K562 (cell line): ENCODE data around the gene CSTPP1. TPM values are rescaled to one million over a fixed set of nuclear protein-coding genes. Genes with fewer than 3 reads are reported as not detected.
A peak's percentile ranks its signal among the peaks of the same experiment; 100 is the strongest.

ENCODE experiments used
- ARID1B ChIP-seq: fragments of 450-650 bp; IDR thresholded peaks from 2 replicates; pipeline ENCODE4 v1.6.1; 2016; ENCODE audit warnings: antibody characterized with exemption, mild to moderate bottlenecking, inconsistent platforms
- BCOR ChIP-seq: fragments of 450-650 bp; IDR thresholded peaks from 2 replicates; pipeline ENCODE4 v1.6.1; 2016
- CHD4 ChIP-seq: fragments of 200-600 bp; sonication (generic); IDR thresholded peaks from 3 replicates; pipeline ENCODE4 v1.6.1; 2012; ENCODE audit warnings: low read depth, mild to moderate bottlenecking, mixed read lengths, low read length, inconsistent platforms; ENCODE audit not compliant: insufficient read depth, insufficient replicate concordance, poor library complexity, severe bottlenecking
- DDX20 ChIP-seq: fragments of 450-650 bp; IDR thresholded peaks from 2 replicates; pipeline ENCODE4 v1.6.1; 2016; ENCODE audit warnings: missing genetic modification characterization, low read depth, mild to moderate bottlenecking, missing compliant biosample characterization, moderate library complexity
- ETV1 ChIP-seq: fragments of 450-650 bp; conservative IDR thresholded peaks from 2 replicates; pipeline ENCODE4 v1.6.1; 2016; ENCODE audit warnings: missing genetic modification characterization, control low read depth, low read depth, missing compliant biosample characterization
- FOXA3 ChIP-seq, 2 experiments: fragments of 450-650 bp in 1 of 2; sonication (generic) in 1 of 2; formaldehyde crosslinking; IDR thresholded peaks in 1 of 2; conservative IDR thresholded peaks in 1 of 2; 2 replicates each; pipeline versions ENCODE4 v1.4.0 to v1.8.0; 2020 to 2022; ENCODE audit warnings: mild to moderate bottlenecking in 2 of 2, missing genetic modification reagents in 1 of 2
- HDAC1 ChIP-seq, 2 experiments: fragments of 450-650 bp; IDR thresholded peaks; 2 replicates each; pipeline ENCODE4 v1.6.1; 2016 to 2017; ENCODE audit warnings: inconsistent platforms in 1 of 2, mild to moderate bottlenecking in 1 of 2, moderate library complexity in 1 of 2
- HNRNPH1 ChIP-seq: fragments of 200-400 bp; formaldehyde crosslinking; optimal IDR thresholded peaks from 2 replicates; pipeline ENCODE3; 2017; ENCODE audit warnings: low read depth, mild to moderate bottlenecking, low read length, moderate library complexity
- JUND ChIP-seq, 2 experiments: IDR thresholded peaks; 2 replicates in 1 of 2; 3 replicates in 1 of 2; pipeline ENCODE4 v1.6.1; 2011; ENCODE audit warnings: borderline replicate concordance in 2 of 2, low read depth in 2 of 2, low read length in 2 of 2, improper control_type of control experiment in 1 of 2, missing biosample characterization in 1 of 2, missing genetic modification characterization in 1 of 2, missing genetic modification reagents in 1 of 2
- KLF10 ChIP-seq: fragments of 250-450 bp; sonication (Bioruptor Pico); IDR thresholded peaks from 2 replicates; pipeline ENCODE4 v1.6.1; 2021; ENCODE audit warnings: matching md5 sums
- MEF2D ChIP-seq: conservative IDR thresholded peaks from 2 replicates; pipeline ENCODE4 v1.6.1; 2016; ENCODE audit warnings: low read depth, missing genetic modification characterization, missing compliant biosample characterization
- POLR2G ChIP-seq: fragments of 200-400 bp; formaldehyde crosslinking; IDR thresholded peaks from 2 replicates; pipeline ENCODE4 v1.6.1; 2017; ENCODE audit warnings: low read depth, mild to moderate bottlenecking, antibody characterized with exemption, low read length, moderate library complexity
- PTRF ChIP-seq: fragments of 450-650 bp; IDR thresholded peaks from 2 replicates; pipeline ENCODE4 v1.6.1; 2016; ENCODE audit warnings: mild to moderate bottlenecking, missing genetic modification characterization, missing compliant biosample characterization
- PYGO2 ChIP-seq: fragments of 450-650 bp; IDR thresholded peaks from 2 replicates; pipeline ENCODE4 v1.6.1; 2016; ENCODE audit warnings: mild to moderate bottlenecking, missing genetic modification characterization, moderate library complexity, missing compliant biosample characterization
- RBBP5 ChIP-seq: fragments of 200-600 bp; sonication (generic); IDR thresholded peaks from 2 replicates; pipeline ENCODE4 v1.6.1; 2012; ENCODE audit warnings: borderline replicate concordance, mild to moderate bottlenecking, low read length, control low read depth, inconsistent platforms; ENCODE audit not compliant: insufficient read depth, poor library complexity, severe bottlenecking
- SMARCE1 ChIP-seq: fragments of 450-650 bp; IDR thresholded peaks from 2 replicates; pipeline ENCODE4 v1.7.1; 2016; ENCODE audit warnings: mild to moderate bottlenecking
- TEAD1 ChIP-seq, 2 experiments: fragments of 450-650 bp in 1 of 2; sonication (generic) in 1 of 2; formaldehyde crosslinking; IDR thresholded peaks; 2 replicates each; pipeline versions ENCODE4 v1.4.0 to v1.8.0; 2020 to 2022; ENCODE audit warnings: mild to moderate bottlenecking in 2 of 2, missing genetic modification reagents in 1 of 2
- TRIM24 ChIP-seq, 2 experiments: fragments of 450-650 bp; IDR thresholded peaks; 2 replicates each; pipeline ENCODE4 v1.6.1; 2016
- ZNF311 ChIP-seq: fragments of 250-450 bp; sonication (Bioruptor Pico); IDR thresholded peaks from 2 replicates; pipeline ENCODE4 v1.4.0; 2020; ENCODE audit warnings: mild to moderate bottlenecking, moderate library complexity
- ZNF316 ChIP-seq: fragments of 450-650 bp; IDR thresholded peaks from 2 replicates; pipeline ENCODE4 v1.6.1; 2016
- polyA plus RNA-seq, 8 experiments: library from polyadenylated mRNA; depleted of rRNA in 4 of 8; stranded (reverse) in 5 of 8; unstranded in 3 of 8; fragments of >200 nt; fragmentation: Nextera tagmentation in 2 of 8; fragmentation: Illumina TruSeq in 1 of 8; extraction: Ambion mirVana in 2 of 8; extraction: Trizol in 1 of 8; gene quantifications; 2 replicates each; pipeline versions ENCODE4 v1.2.1 to v1.2.3, GENCODE V29; 2011 to 2014; ENCODE audit warnings: inconsistent platforms in 1 of 8, missing spikeins in 1 of 8
- total RNA-seq, 7 experiments: library from RNA; depleted of rRNA in 6 of 7; stranded (reverse); fragments of >200 nt in 6 of 7; fragmentation: Illumina TruSeq in 2 of 7; extraction: Trizol in 2 of 7; gene quantifications; 2 replicates each; pipeline versions ENCODE4 v1.2.1 to v1.2.3, GENCODE V29; 2011 to 2021; ENCODE audit warnings: low replicate concordance in 1 of 7
- TF ChIP-seq, protein P1 (sequence below): fragments of 250-450 bp; sonication (Bioruptor Pico); IDR thresholded peaks from 2 replicates; pipeline ENCODE4 v1.4.0; 2020; ENCODE audit warnings: mild to moderate bottlenecking, moderate library complexity, borderline replicate concordance
- TF ChIP-seq, protein P2 (sequence below): fragments of 250-450 bp; sonication (Bioruptor Pico); IDR thresholded peaks from 2 replicates; pipeline ENCODE4 v1.5.0; 2021
- TF ChIP-seq, protein P3 (sequence below): fragments of 450-650 bp; IDR thresholded peaks from 2 replicates; pipeline ENCODE4 v1.6.1; 2016; ENCODE audit warnings: low read depth, mild to moderate bottlenecking, moderate library complexity
- TF ChIP-seq, protein P4 (sequence below): fragments of 200-800 bp; sonication (Bioruptor generic); IDR thresholded peaks from 2 replicates; pipeline ENCODE4 v1.6.1; 2017; ENCODE audit warnings: missing genetic modification characterization, missing compliant biosample characterization

The CSTPP1 gene
- total and polyA plus RNA-seq, 9 of the 15 experiments (the other 6 are each of a cell fraction or from before 2014, with no cell fraction given), result 6.5 to 17.8 (median 9.2) TPM

DNA sequence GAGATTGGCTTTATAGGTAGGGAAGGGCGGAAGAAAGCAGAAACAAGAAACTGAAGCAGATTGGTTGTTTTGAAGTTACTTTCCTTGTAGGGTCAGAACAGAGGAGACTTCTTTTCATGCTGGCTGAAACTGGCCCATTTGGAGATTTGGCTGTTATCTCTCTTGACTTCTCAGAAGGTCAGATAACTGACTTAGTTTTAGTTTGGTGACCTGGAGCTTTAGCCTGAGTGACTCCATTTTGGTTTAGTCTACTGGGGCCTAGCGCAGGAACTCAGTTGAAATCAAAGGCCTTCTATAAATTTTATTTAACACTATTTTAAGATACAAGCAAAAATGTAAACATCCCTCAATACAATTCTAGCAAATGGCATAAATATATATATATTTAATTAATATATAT is 31.4 kb downstream of the CSTPP1 start (continued):
- TF ChIP-seq, protein P1, sequence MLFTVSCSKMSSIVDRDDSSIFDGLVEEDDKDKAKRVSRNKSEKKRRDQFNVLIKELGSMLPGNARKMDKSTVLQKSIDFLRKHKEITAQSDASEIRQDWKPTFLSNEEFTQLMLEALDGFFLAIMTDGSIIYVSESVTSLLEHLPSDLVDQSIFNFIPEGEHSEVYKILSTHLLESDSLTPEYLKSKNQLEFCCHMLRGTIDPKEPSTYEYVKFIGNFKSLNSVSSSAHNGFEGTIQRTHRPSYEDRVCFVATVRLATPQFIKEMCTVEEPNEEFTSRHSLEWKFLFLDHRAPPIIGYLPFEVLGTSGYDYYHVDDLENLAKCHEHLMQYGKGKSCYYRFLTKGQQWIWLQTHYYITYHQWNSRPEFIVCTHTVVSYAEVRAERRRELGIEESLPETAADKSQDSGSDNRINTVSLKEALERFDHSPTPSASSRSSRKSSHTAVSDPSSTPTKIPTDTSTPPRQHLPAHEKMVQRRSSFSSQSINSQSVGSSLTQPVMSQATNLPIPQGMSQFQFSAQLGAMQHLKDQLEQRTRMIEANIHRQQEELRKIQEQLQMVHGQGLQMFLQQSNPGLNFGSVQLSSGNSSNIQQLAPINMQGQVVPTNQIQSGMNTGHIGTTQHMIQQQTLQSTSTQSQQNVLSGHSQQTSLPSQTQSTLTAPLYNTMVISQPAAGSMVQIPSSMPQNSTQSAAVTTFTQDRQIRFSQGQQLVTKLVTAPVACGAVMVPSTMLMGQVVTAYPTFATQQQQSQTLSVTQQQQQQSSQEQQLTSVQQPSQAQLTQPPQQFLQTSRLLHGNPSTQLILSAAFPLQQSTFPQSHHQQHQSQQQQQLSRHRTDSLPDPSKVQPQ (CRISPR knock-in tag), result no peak
- TF ChIP-seq HDAC1 (IDR thresholded peaks at IDR 0.05) (no peak), FOXA3 (CRISPR knock-in tag; conservative IDR thresholded peaks at IDR 0.05 in 1 of 2, IDR thresholded peaks at IDR 0.05 in 1 of 2) (no peak), ETV1 (tag) (0 out of 2 replicates have a peak, but pooled peaks have one; percentile 23), BCOR (no peak), TEAD1 (CRISPR knock-in tag; IDR thresholded peaks at IDR 0.05) (peak in 1 of 2 experiments; percentile 91; a peak in 2 of 4 replicates), POLR2G (no peak), ARID1B (no peak), HNRNPH1 (no peak), MEF2D (tag) (peak; percentile 76; the same call in 1 of the 2 replicates), DDX20 (tag) (peak; percentile 56; the same call in 1 of the 2 replicates), CHD4 (no peak), ZNF316 (no peak), PTRF (tag) (peak; percentile 83), RBBP5 (no peak), PYGO2 (tag) (peak; percentile 69; the same call in 1 of the 2 replicates), SMARCE1 (no peak), ZNF311 (CRISPR knock-in tag) (peak; percentile 85; the same call in 1 of the 2 replicates), JUND (IDR thresholded peaks at IDR 0.05; ENCODE audit: borderline replicate concordance, low read depth, low read length) (no peak), JUND (tag; IDR thresholded peaks at IDR 0.05; ENCODE audit: borderline replicate concordance, low read depth, low read length) (no peak), KLF10 (CRISPR knock-in tag) (no peak), TRIM24 (IDR thresholded peaks at IDR 0.05) (no peak)
- TF ChIP-seq, protein P2, sequence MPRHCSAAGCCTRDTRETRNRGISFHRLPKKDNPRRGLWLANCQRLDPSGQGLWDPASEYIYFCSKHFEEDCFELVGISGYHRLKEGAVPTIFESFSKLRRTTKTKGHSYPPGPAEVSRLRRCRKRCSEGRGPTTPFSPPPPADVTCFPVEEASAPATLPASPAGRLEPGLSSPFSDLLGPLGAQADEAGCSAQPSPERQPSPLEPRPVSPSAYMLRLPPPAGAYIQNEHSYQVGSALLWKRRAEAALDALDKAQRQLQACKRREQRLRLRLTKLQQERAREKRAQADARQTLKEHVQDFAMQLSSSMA (CRISPR knock-in tag), result no peak
- TF ChIP-seq, protein P3, sequence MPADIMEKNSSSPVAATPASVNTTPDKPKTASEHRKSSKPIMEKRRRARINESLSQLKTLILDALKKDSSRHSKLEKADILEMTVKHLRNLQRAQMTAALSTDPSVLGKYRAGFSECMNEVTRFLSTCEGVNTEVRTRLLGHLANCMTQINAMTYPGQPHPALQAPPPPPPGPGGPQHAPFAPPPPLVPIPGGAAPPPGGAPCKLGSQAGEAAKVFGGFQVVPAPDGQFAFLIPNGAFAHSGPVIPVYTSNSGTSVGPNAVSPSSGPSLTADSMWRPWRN, result no peak
- TF ChIP-seq, protein P4, sequence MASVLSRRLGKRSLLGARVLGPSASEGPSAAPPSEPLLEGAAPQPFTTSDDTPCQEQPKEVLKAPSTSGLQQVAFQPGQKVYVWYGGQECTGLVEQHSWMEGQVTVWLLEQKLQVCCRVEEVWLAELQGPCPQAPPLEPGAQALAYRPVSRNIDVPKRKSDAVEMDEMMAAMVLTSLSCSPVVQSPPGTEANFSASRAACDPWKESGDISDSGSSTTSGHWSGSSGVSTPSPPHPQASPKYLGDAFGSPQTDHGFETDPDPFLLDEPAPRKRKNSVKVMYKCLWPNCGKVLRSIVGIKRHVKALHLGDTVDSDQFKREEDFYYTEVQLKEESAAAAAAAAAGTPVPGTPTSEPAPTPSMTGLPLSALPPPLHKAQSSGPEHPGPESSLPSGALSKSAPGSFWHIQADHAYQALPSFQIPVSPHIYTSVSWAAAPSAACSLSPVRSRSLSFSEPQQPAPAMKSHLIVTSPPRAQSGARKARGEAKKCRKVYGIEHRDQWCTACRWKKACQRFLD (CRISPR knock-in tag), result peak; percentile 77; the same call in 1 of the 2 replicates
